ENCODE data around the gene SERPING1.

- TF ChIP-seq EZH2 (IDR thresholded peaks at IDR 0.05; ENCODE audit: insufficient read depth, poor library complexity, severe bottlenecking) (no peak), EZH2phosphoT487 (IDR thresholded peaks at IDR 0.05; ENCODE audit: insufficient read depth, low read depth) (no peak)
Measured at GRCh38 chr11:57610170-57610569, 12.7 kb downstream of the SERPING1 start.

All from GM23248 (cell line).